Germinal center (tissue), 1 donor: ENCODE data around the gene NRCAM.
"Not testable (repeated sequence)": the region's sequence is repeated elsewhere in the genome, so short reads cannot be mapped to it uniquely, and the experiment has no call there.

Experiments
- DNase-seq: peaks from one replicate; pipeline ENCODE4 v3.0.0; 2012; ENCODE audit warnings: mixed read lengths, low spot score

NRCAM gene

GRCh38 chr7:108396080-108396479 is 60.2 kb downstream of the NRCAM start:
- no peak for DNase-seq

GRCh38 chr7:108395426-108395825 is 60.8 kb downstream of the NRCAM start:
- no peak for DNase-seq

- DNase-seq: not testable (repeated sequence)
These were observed 63.1 kb downstream of the NRCAM start for GRCh38 chr7:108393097-108393496.

GRCh38 chr7:108387686-108388085 is 68.5 kb downstream of the NRCAM start:
- DNase-seq: not testable (repeated sequence)

- no peak for DNase-seq
These were observed 70.3 kb downstream of the NRCAM start for GRCh38 chr7:108385834-108386422.

GRCh38 chr7:108384716-108385483 is 71.3 kb downstream of the NRCAM start:
- peak; percentile 16 for DNase-seq

GRCh38 chr7:108382932-108383331 is 73.3 kb downstream of the NRCAM start:
- DNase-seq: no peak

GRCh38 chr7:108380517-108380916 is 75.7 kb downstream of the NRCAM start:
- no peak for DNase-seq

GRCh38 chr7:108376206-108376605 is 80.0 kb downstream of the NRCAM start:
- DNase-seq: no peak

GRCh38 chr7:108375668-108376067 is 80.6 kb downstream of the NRCAM start:
- DNase-seq: no peak

- DNase-seq: no peak
These were observed 81.3 kb downstream of the NRCAM start for GRCh38 chr7:108374899-108375298.

- DNase-seq: no peak
These were observed 83.6 kb downstream of the NRCAM start for GRCh38 chr7:108372618-108373017.

GRCh38 chr7:108370616-108371015 is 85.6 kb downstream of the NRCAM start:
- DNase-seq: no peak

- DNase-seq: no peak
These were observed 87.8 kb downstream of the NRCAM start for GRCh38 chr7:108368466-108368865.

- DNase-seq: no peak
These were observed 88.3 kb downstream of the NRCAM start for GRCh38 chr7:108367946-108368345.

GRCh38 chr7:108367314-108367713 is 88.9 kb downstream of the NRCAM start:
- DNase-seq: no peak

GRCh38 chr7:108363659-108364058 is 92.6 kb downstream of the NRCAM start:
- DNase-seq: no peak

GRCh38 chr7:108360058-108360800 is 96.0 kb downstream of the NRCAM start:
- DNase-seq: no peak

GRCh38 chr7:108358553-108358952 is 97.7 kb downstream of the NRCAM start:
- no peak for DNase-seq

GRCh38 chr7:108351729-108352131 is 104.5 kb downstream of the NRCAM start:
- no peak for DNase-seq

- no peak for DNase-seq
These were observed 107.3 kb downstream of the NRCAM start for GRCh38 chr7:108348913-108349312.

GRCh38 chr7:108347616-108348015 is 108.6 kb downstream of the NRCAM start:
- no peak for DNase-seq

- DNase-seq: no peak
These were observed 110.4 kb downstream of the NRCAM start for GRCh38 chr7:108345710-108346336.
